Breast epithelium (tissue), 3 donors: Measurements from ENCODE around the gene NRL.

Experiments
- POLR2A ChIP-seq: fragments of 450-650 bp; IDR thresholded peaks from one replicate; pipeline ENCODE4 v1.6.1; 2016; ENCODE audit warnings: antibody characterized with exemption, mild to moderate bottlenecking, moderate library complexity
- POLR2AphosphoS5 ChIP-seq, 3 donors: sonication (generic); formaldehyde crosslinking; IDR thresholded peaks; one replicate each; pipeline ENCODE4 v1.6.1; 2017; ENCODE audit warnings: antibody characterized with exemption in 3 of 3

DNA sequence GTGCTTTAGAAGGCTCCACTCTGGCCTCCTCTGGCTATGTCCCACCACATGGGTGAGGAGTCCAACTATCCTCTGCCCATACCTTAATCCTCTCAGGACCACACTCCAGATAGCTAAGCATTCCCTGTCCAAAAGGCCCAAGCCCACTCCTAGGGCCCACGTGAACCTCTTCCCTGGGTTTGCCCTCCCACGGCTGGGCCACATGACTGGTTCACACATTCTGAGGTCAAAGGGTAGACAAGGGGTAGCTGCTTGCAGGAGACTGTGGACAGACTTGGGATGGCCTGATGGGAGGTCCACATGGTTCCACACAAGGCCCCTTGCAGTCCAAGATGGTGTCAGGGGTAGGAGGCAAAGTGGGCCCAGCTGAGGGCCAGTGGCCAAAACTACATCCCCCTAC, 26.7 kb downstream of the NRL start:
- TF ChIP-seq POLR2AphosphoS5 (IDR thresholded peaks at IDR 0.05) = no peak
- no peak for TF ChIP-seq POLR2A
